PFSK-1 (cell line): ENCODE results near the gene IFI27L1.

Experiments
- FOXP2 ChIP-seq: optimal IDR thresholded peaks from 2 replicates; pipeline ENCODE3; 2011; ENCODE audit warnings: borderline replicate concordance, control low read depth, inconsistent platforms; ENCODE audit not compliant: insufficient read depth; ENCODE audit errors: extremely low read length, extremely low read depth
- POLR2AphosphoS5 ChIP-seq: IDR thresholded peaks from 2 replicates; pipeline ENCODE4 v1.6.1; 2012; ENCODE audit warnings: low read depth, mild to moderate bottlenecking, control low read depth, low read length, moderate library complexity
- REST ChIP-seq, 2 experiments: IDR thresholded peaks; 2 replicates each; pipeline versions ENCODE4 v1.6.1 to v1.8.0; 2011 to 2012; ENCODE audit warnings: low read depth in 2 of 2, low read length in 2 of 2, control low read depth in 1 of 2, inconsistent platforms in 1 of 2, mild to moderate bottlenecking in 1 of 2, moderate library complexity in 1 of 2; ENCODE audit not compliant: insufficient read depth in 1 of 2
- SIN3A ChIP-seq: IDR thresholded peaks from 2 replicates; pipeline ENCODE4 v1.6.1; 2012; ENCODE audit warnings: mild to moderate bottlenecking, low read length, moderate library complexity, borderline replicate concordance; ENCODE audit not compliant: insufficient read depth
- TAF1 ChIP-seq: IDR thresholded peaks from 2 replicates; pipeline ENCODE4 v1.6.1; 2012; ENCODE audit warnings: low read length, control low read depth, borderline replicate concordance; ENCODE audit not compliant: insufficient read depth

Gene IFI27L1

GRCh38 chr14:94109915-94110250 lies 28.8 kb downstream of the IFI27L1 start:
- TF ChIP-seq SIN3A = no peak
- TF ChIP-seq TAF1 = no peak
- no peak for TF ChIP-seq FOXP2
- no peak for TF ChIP-seq POLR2AphosphoS5
- no peak for TF ChIP-seq REST (IDR thresholded peaks at IDR 0.05; ENCODE audit: insufficient read depth in 1 of 2, low read depth in 2 of 2, low read length in 2 of 2)

- TF ChIP-seq FOXP2 = no peak
- TF ChIP-seq TAF1 = no peak
- TF ChIP-seq POLR2AphosphoS5 = no peak
- TF ChIP-seq SIN3A = no peak
- no peak for TF ChIP-seq REST (IDR thresholded peaks at IDR 0.05; ENCODE audit: insufficient read depth in 1 of 2, low read depth in 2 of 2, low read length in 2 of 2)
Observed at GRCh38 chr14:94110552-94111181, 29.6 kb downstream of the IFI27L1 start, which contains the start of gene IFI27. Gene IFI27 (plus strand): TSS chr14:94110736.

- no peak for TF ChIP-seq REST (IDR thresholded peaks at IDR 0.05; ENCODE audit: insufficient read depth in 1 of 2, low read depth in 2 of 2, low read length in 2 of 2)
- TF ChIP-seq TAF1 = no peak
- no peak for TF ChIP-seq FOXP2
- TF ChIP-seq POLR2AphosphoS5 = no peak
Observed at GRCh38 chr14:94111276-94112095, 30.4 kb downstream of the IFI27L1 start.

GRCh38 chr14:94112513-94113063 lies 31.5 kb downstream of the IFI27L1 start:
- TF ChIP-seq POLR2AphosphoS5 (no peak), SIN3A (no peak), TAF1 (no peak)

GRCh38 chr14:94113073-94113472 lies 32.0 kb downstream of the IFI27L1 start:
- TF ChIP-seq POLR2AphosphoS5 (no peak), REST (IDR thresholded peaks at IDR 0.05; ENCODE audit: insufficient read depth in 1 of 2, low read depth in 2 of 2, low read length in 2 of 2) (no peak), TAF1 (no peak), FOXP2 (no peak), SIN3A (no peak)
